ENCODE results near the gene L1CAM. TPM values are rescaled to one million over a fixed set of nuclear protein-coding genes. Genes with fewer than 3 reads are reported as not detected.

L1CAM gene
- total and polyA plus RNA-seq, 2 of the 8 experiments (the other 6 are each of a cell fraction or from before 2014, with no cell fraction given) = 11.0 to 43.0 TPM

GRCh38 chrX:153867671-153868070 lies 18.3 kb downstream of the L1CAM start:
- no peak overlapping the region for H4K8ac ChIP-seq (ENCODE audit: extremely low read depth, insufficient read depth, low read length)
- no peak overlapping the region for H3K4me2 ChIP-seq (ENCODE audit: insufficient read depth in 1 of 2, low read depth in 2 of 2, low read length in 2 of 2)
- H3K4ac ChIP-seq (replicated peaks; ENCODE audit: insufficient read length, low read depth, low read length) = no peak overlapping the region
- H4K5ac ChIP-seq (ENCODE audit: insufficient read length, low read depth, low read length) = no peak overlapping the region
- no peaks in the 10 kb centered on the region for H3K23me2 ChIP-seq (ENCODE audit: low read depth, low read length)
- FAIRE-seq (no peak), DNase-seq (ENCODE audit: low read depth in 1 of 2, low spot score in 2 of 2) (no peak)
- no peak overlapping the region for H3K4me3 ChIP-seq (ENCODE audit: extremely low read depth in 1 of 4, insufficient read depth in 2 of 4, low read depth in 3 of 4, low read length in 4 of 4)
- H3K36me3 ChIP-seq (ENCODE audit: control insufficient read depth in 2 of 4, insufficient read depth in 4 of 4, low read length in 3 of 4) = peaks cover 0 to 22% (median under 1%) of the 10 kb centered on the region in 4 experiments; a peak in 1 of 8 replicates
- H2BK12ac ChIP-seq (ENCODE audit: low read depth, low read length) = no peak overlapping the region
- no peak overlapping the region for H3K56ac ChIP-seq (replicated peaks; ENCODE audit: insufficient read length, low read depth, low read length)
- no peak overlapping the region for H3K23ac ChIP-seq (ENCODE audit: insufficient read length)
- H2BK15ac ChIP-seq (ENCODE audit: low read length) = no peak overlapping the region
- no peak overlapping the region for H2BK120ac ChIP-seq (replicated peaks; ENCODE audit: low read depth, low read length)
- H2BK20ac ChIP-seq (ENCODE audit: low read length) = no peak overlapping the region
- H2AK5ac ChIP-seq (ENCODE audit: low read depth, low read length) = no peak overlapping the region
- no peak overlapping the region for H4K91ac ChIP-seq (replicated peaks; ENCODE audit: insufficient read length, low read length)
- H3K14ac ChIP-seq (ENCODE audit: insufficient read length) = no peak overlapping the region
- H3K9me3 ChIP-seq (ENCODE audit: insufficient read depth in 2 of 2, low read depth in 1 of 2, low read length in 1 of 2) = no peaks in the 10 kb centered on the region
- CTCF ChIA-PET (ENCODE audit: partially characterized antibody) = interaction anchor here (0.6 to 0.7 kb wide), 2 partner anchors 11 to 147 kb away, joined by 3 read pairs; no protein-coding TSS in a partner anchor
- H2AFZ ChIP-seq (ENCODE audit: low read length) = no peak overlapping the region
- H3K18ac ChIP-seq (ENCODE audit: extremely low read depth, low read length) = no peak overlapping the region
- H2BK5ac ChIP-seq (ENCODE audit: low read depth, low read length) = no peak overlapping the region
- no peaks in the 10 kb centered on the region for H3K27me3 ChIP-seq (replicated peaks in 1 of 4; ENCODE audit: control insufficient read depth in 3 of 4, extremely low read depth in 1 of 4, insufficient read depth in 3 of 4, low read length in 3 of 4)
- POLR2A ChIA-PET (ENCODE audit: partially characterized antibody) = interaction anchor here (1.0 kb wide), 1 partner anchor 11 kb away, joined by 3 read pairs; no protein-coding TSS in a partner anchor
- 100% methylated on average over 9 of the region's 13 CpGs; no CpG with 5 or more reads in 1 of the 2 experiments for WGBS, 2 experiments (ENCODE audit: extremely low coverage in 1 of 2, insufficient coverage in 1 of 2, insufficient read length in 1 of 2, insufficient replicate concordance in 2 of 2, low coverage in 1 of 2, low lambda C conversion rate in 2 of 2, missing lambda C conversion rate in 1 of 2)
- H3K79me2 ChIP-seq (ENCODE audit: control insufficient read depth in 1 of 2, insufficient read depth in 2 of 2, low read length in 2 of 2) = no peaks in the 10 kb centered on the region
- TF ChIP-seq ASH2L (IDR thresholded peaks at IDR 0.05; ENCODE audit: low read length) = no peak
- H3K9ac ChIP-seq (replicated peaks in 1 of 4; ENCODE audit: extremely low read depth in 1 of 4, low read depth in 3 of 4, low read length in 3 of 4) = no peak overlapping the region
- H3K79me1 ChIP-seq (ENCODE audit: low read depth, low read length) = no peaks in the 10 kb centered on the region
- no peaks in the 10 kb centered on the region for H4K20me1 ChIP-seq (replicated peaks in 1 of 2; ENCODE audit: control insufficient read depth in 1 of 2, insufficient read depth in 2 of 2, low read length in 2 of 2)
- H3K4me1 ChIP-seq (replicated peaks in 1 of 4; ENCODE audit: control insufficient read depth in 3 of 4, insufficient read depth in 4 of 4, low read length in 3 of 4) = peaks cover 0 to 11% (median 0%) of the 10 kb centered on the region in 4 experiments; a peak in 2 of 7 replicates
- H3K27ac ChIP-seq (ENCODE audit: low read depth, low read length) = no peak overlapping the region
